H9 (cell line): ENCODE measurements around the gene IL6ST. TPM values are rescaled to one million over a fixed set of nuclear protein-coding genes. Genes with fewer than 3 reads are reported as not detected.

Experiments used
- DNase-seq: peaks from one replicate; pipeline ENCODE4 v3.0.0-alpha.2; 2017
- H2AFZ ChIP-seq: one replicate; pipeline ENCODE4 v1.6.1; 2013; ENCODE audit warnings: mild to moderate bottlenecking, low read length, control low read depth, moderate library complexity
- H2AK5ac ChIP-seq: 2 replicates; pipeline ENCODE4 v1.6.1; 2013; ENCODE audit warnings: low read length, control low read depth, mixed read lengths; ENCODE audit not compliant: insufficient read length
- H2BK120ac ChIP-seq: one replicate; pipeline ENCODE4 v1.6.1; 2013; ENCODE audit warnings: low read depth, mild to moderate bottlenecking, low read length, control low read depth, inconsistent platforms; ENCODE audit not compliant: poor library complexity, severe bottlenecking
- H2BK12ac ChIP-seq: 2 replicates; pipeline ENCODE4 v1.6.1; 2013; ENCODE audit warnings: low read length, control low read depth, mixed read lengths, low read depth; ENCODE audit not compliant: insufficient read length
- H2BK15ac ChIP-seq: 2 replicates; pipeline ENCODE4 v1.6.1; 2013; ENCODE audit warnings: low read depth, low read length, control low read depth
- H2BK20ac ChIP-seq: one replicate; pipeline ENCODE4 v1.6.1; 2013; ENCODE audit warnings: low read depth, mild to moderate bottlenecking, low read length, control low read depth, inconsistent platforms; ENCODE audit not compliant: poor library complexity, severe bottlenecking
- H2BK5ac ChIP-seq: 2 replicates; pipeline ENCODE4 v1.6.1; 2013; ENCODE audit warnings: low read length, control low read depth, mixed read lengths; ENCODE audit not compliant: insufficient read length
- H3K14ac ChIP-seq: 2 replicates; pipeline ENCODE4 v1.6.1; 2013; ENCODE audit warnings: low read length, control low read depth; ENCODE audit not compliant: insufficient read depth
- H3K18ac ChIP-seq: 2 replicates; pipeline ENCODE4 v1.6.1; 2013; ENCODE audit warnings: low read depth, mild to moderate bottlenecking, mixed read lengths, low read length, control low read depth; ENCODE audit not compliant: insufficient read length
- H3K23ac ChIP-seq: 2 replicates; pipeline ENCODE4 v1.6.1; 2013; ENCODE audit warnings: low read length, control low read depth, mixed read lengths, low read depth; ENCODE audit not compliant: insufficient read length
- H3K23me2 ChIP-seq: 2 replicates; pipeline ENCODE4 v1.6.1; 2013; ENCODE audit warnings: low read depth, mild to moderate bottlenecking, mixed read lengths, low read length, control low read depth; ENCODE audit not compliant: insufficient read length, poor library complexity, severe bottlenecking
- H3K27ac ChIP-seq: 2 replicates; pipeline ENCODE4 v1.5.1; 2013; ENCODE audit warnings: low read length, control low read depth, mixed read lengths, low read depth; ENCODE audit not compliant: insufficient read length
- H3K27me3 ChIP-seq: 2 replicates; pipeline ENCODE4 v1.6.1; 2013; ENCODE audit warnings: low read length, control low read depth, inconsistent platforms; ENCODE audit not compliant: insufficient read depth
- H3K4ac ChIP-seq: 2 replicates; pipeline ENCODE4 v1.6.1; 2013; ENCODE audit warnings: low read depth, mild to moderate bottlenecking, control low read depth, inconsistent platforms, low read length, moderate library complexity
- H3K4me1 ChIP-seq: 2 replicates; pipeline ENCODE4 v1.6.1; 2013; ENCODE audit warnings: low read length, control low read depth, inconsistent platforms; ENCODE audit not compliant: insufficient read depth
- H3K4me2 ChIP-seq: 2 replicates; pipeline ENCODE4 v1.6.1; 2013; ENCODE audit warnings: low read length, control low read depth, mixed read lengths; ENCODE audit not compliant: insufficient read length, insufficient read depth
- H3K56ac ChIP-seq: 2 replicates; pipeline ENCODE4 v1.6.1; 2013; ENCODE audit warnings: low read depth, mild to moderate bottlenecking, mixed read lengths, low read length, control low read depth; ENCODE audit not compliant: insufficient read length
- H3K79me1 ChIP-seq: 2 replicates; pipeline ENCODE4 v1.6.1; 2013; ENCODE audit warnings: low read depth, mild to moderate bottlenecking, moderate library complexity, low read length, control low read depth, inconsistent platforms; ENCODE audit not compliant: insufficient read depth, poor library complexity, severe bottlenecking
- H3K79me2 ChIP-seq: 2 replicates; pipeline ENCODE4 v1.6.1; 2013; ENCODE audit warnings: low read length, control low read depth, inconsistent platforms; ENCODE audit not compliant: insufficient read depth
- H3K9ac ChIP-seq: 2 replicates; pipeline ENCODE4 v1.6.1; 2013; ENCODE audit warnings: low read length, control low read depth, mixed read lengths; ENCODE audit not compliant: insufficient read length; ENCODE audit errors: extremely low read depth
- H3K9me3 ChIP-seq: one replicate; pipeline ENCODE4 v1.6.1; 2013; ENCODE audit warnings: low read depth, low read length, inconsistent platforms; ENCODE audit not compliant: control insufficient read depth
- H3T11ph ChIP-seq: one replicate; pipeline ENCODE4 v1.6.1; 2013; ENCODE audit warnings: mild to moderate bottlenecking, low read length, control low read depth, inconsistent platforms
- H4K20me1 ChIP-seq: one replicate; pipeline ENCODE4 v1.6.1; 2013; ENCODE audit not compliant: control insufficient read depth, insufficient read length, insufficient read depth
- H4K5ac ChIP-seq: 2 replicates; pipeline ENCODE4 v1.6.1; 2013; ENCODE audit warnings: low read depth, mild to moderate bottlenecking, mixed read lengths, low read length, control low read depth; ENCODE audit not compliant: insufficient read length
- H4K8ac ChIP-seq: replicated peaks from 2 replicates; pipeline ENCODE4 v1.6.1; 2013; ENCODE audit warnings: low read length, control low read depth, mixed read lengths, low read depth; ENCODE audit not compliant: insufficient read length
- H4K91ac ChIP-seq: 2 replicates; pipeline ENCODE4 v1.6.1; 2013; ENCODE audit warnings: low read depth, mild to moderate bottlenecking, moderate library complexity, mixed read lengths, low read length, control low read depth; ENCODE audit not compliant: insufficient read length
- H3K27ac Mint-ChIP-seq, 3 experiments: 2 replicates in 2 of 3; 3 replicates in 1 of 3; pipeline ENCODE4 v1.8.0; 2020 to 2021; ENCODE audit warnings: mixed read lengths in 3 of 3, mild to moderate bottlenecking in 1 of 3, moderate library complexity in 1 of 3
- H3K27me3 Mint-ChIP-seq: 2 replicates; pipeline ENCODE4 v1.8.0; 2021; ENCODE audit warnings: low read depth, mild to moderate bottlenecking, moderate library complexity, mixed read lengths
- H3K36me3 Mint-ChIP-seq, 3 experiments: 2 replicates in 2 of 3; 3 replicates in 1 of 3; pipeline ENCODE4 v1.8.0; 2020 to 2021; ENCODE audit warnings: low read depth in 3 of 3, mixed read lengths in 3 of 3; ENCODE audit not compliant: insufficient read depth in 1 of 3
- H3K4me1 Mint-ChIP-seq, 2 experiments: 2 replicates each; pipeline ENCODE4 v1.8.0; 2020; ENCODE audit warnings: mixed read lengths in 2 of 2
- H3K4me3 Mint-ChIP-seq, 2 experiments: 2 replicates in 1 of 2; 3 replicates in 1 of 2; pipeline ENCODE4 v1.8.0; 2020 to 2021; ENCODE audit warnings: mild to moderate bottlenecking in 2 of 2, mixed read lengths in 2 of 2, moderate library complexity in 1 of 2
- H3K9me3 Mint-ChIP-seq, 2 experiments: 2 replicates in 1 of 2; 3 replicates in 1 of 2; pipeline ENCODE4 v1.8.0; 2020; ENCODE audit warnings: mild to moderate bottlenecking in 2 of 2, mixed read lengths in 2 of 2, moderate library complexity in 1 of 2
- CTCF ChIP-seq: fragments of 200-600 bp; sonication (generic); conservative IDR thresholded peaks from 3 replicates; pipeline ENCODE4 v1.8.0; 2021; ENCODE audit warnings: antibody characterized with exemption, mild to moderate bottlenecking
- WGBS: extraction: QIAGEN DNeasy Blood & Tissue Kit; methylation state at CpG from one replicate; pipeline ENCODE4 v1.1.7; 2013; ENCODE audit warnings: missing lambda C conversion rate, low lambda C conversion rate, mixed read lengths; ENCODE audit not compliant: insufficient read length; ENCODE audit errors: extremely low coverage; 5-methylcytosine and 5-hydroxymethylcytosine counted together
- total RNA-seq: library from RNA; stranded (reverse); gene quantifications from 2 replicates; pipeline ENCODE4 v1.2.1, GENCODE V29; 2021

The IL6ST gene
- total RNA-seq, 1 experiment from 2014 or later: 11.1 TPM

GRCh38 chr5:55923177-55923771 is 71.5 kb downstream of the IL6ST start:
- Histone ChIP-seq H3K9ac (no peak overlapping the region), H3K4me1 (no peaks in the 10 kb centered on the region), H2BK15ac (no peak overlapping the region)

More at GRCh38 chr5:55923177-55923771, 71.5 kb downstream of the IL6ST start:
- Histone ChIP-seq H3K27ac (no peak overlapping the region), H2BK5ac (no peak overlapping the region), H3K23ac (no peak overlapping the region), H4K91ac (no peak overlapping the region), H2BK120ac (no peak overlapping the region), H2BK12ac (no peak overlapping the region), H3K14ac (no peak overlapping the region), H3K27me3 (no peaks in the 10 kb centered on the region), H3T11ph (no peak overlapping the region), H3K18ac (no peak overlapping the region), H3K9me3 (no peaks in the 10 kb centered on the region), H4K5ac (no peak overlapping the region), H3K4ac (no peak overlapping the region), H3K23me2 (no peaks in the 10 kb centered on the region), H4K20me1 (no peaks in the 10 kb centered on the region), H2BK20ac (no peak overlapping the region), H3K4me2 (no peak overlapping the region), H3K79me2 (no peaks in the 10 kb centered on the region), H2AK5ac (no peak overlapping the region), H4K8ac (no peak overlapping the region), H3K56ac (no peak overlapping the region), H2AFZ (no peak overlapping the region), H3K79me1 (no peaks in the 10 kb centered on the region)
- no peaks in the 10 kb centered on the region for H3K9me3 Mint-ChIP-seq
- TF ChIP-seq CTCF: no peak
- H3K27me3 Mint-ChIP-seq: no peaks in the 10 kb centered on the region
- no peak overlapping the region for H3K4me3 Mint-ChIP-seq
- no peak overlapping the region; a peak in 1 of 7 replicates for H3K27ac Mint-ChIP-seq
- no CpG with 5 or more reads among the region's 17 CpGs for WGBS
- peak; percentile 65 for DNase-seq
- no peaks in the 10 kb centered on the region for H3K36me3 Mint-ChIP-seq
- peaks cover 11 to 13% of the 10 kb centered on the region in 2 experiments; a peak in 3 of 4 replicates for H3K4me1 Mint-ChIP-seq
